GM12892 (cell line): Measurements from ENCODE around the gene SLC25A52. TPM values are rescaled to one million over a fixed set of nuclear protein-coding genes. Genes with fewer than 3 reads are reported as not detected.
A peak's percentile ranks its signal among the peaks of the same experiment; 100 is the strongest.
"Not testable (repeated sequence)": the region's sequence is repeated elsewhere in the genome, so short reads cannot be mapped to it uniquely, and the experiment has no call there.

Experiments
- DNase-seq: peaks from one replicate; pipeline ENCODE4 v3.0.0; 2011; ENCODE audit not compliant: insufficient read length
- FAIRE-seq: peaks from 2 replicates; lab custom pipeline; 2011; peaks lifted over from hg19 to GRCh38; lab: Jason Lieb, UNC
- POLR2A ChIP-seq: IDR thresholded peaks from 2 replicates; pipeline ENCODE4 v1.6.1; 2011; ENCODE audit warnings: low read depth, low read length, control low read depth
- POLR2AphosphoS5 ChIP-seq: IDR thresholded peaks from 2 replicates; pipeline ENCODE4 v1.6.1; 2011; ENCODE audit warnings: low read depth, low read length, control low read depth
- TAF1 ChIP-seq: IDR thresholded peaks from 2 replicates; pipeline ENCODE4 v1.6.1; 2011; ENCODE audit warnings: low read depth, mild to moderate bottlenecking, control low read depth, low read length, borderline replicate concordance
- polyA plus RNA-seq: library from polyadenylated mRNA; unstranded; fragments of >200 nt; gene quantifications from one replicate; pipeline ENCODE4 v1.2.1, GENCODE V29; 2012; ENCODE audit warnings: missing spikeins, inconsistent platforms; ENCODE audit not compliant: missing spikeins

SLC25A52 gene, protein sequence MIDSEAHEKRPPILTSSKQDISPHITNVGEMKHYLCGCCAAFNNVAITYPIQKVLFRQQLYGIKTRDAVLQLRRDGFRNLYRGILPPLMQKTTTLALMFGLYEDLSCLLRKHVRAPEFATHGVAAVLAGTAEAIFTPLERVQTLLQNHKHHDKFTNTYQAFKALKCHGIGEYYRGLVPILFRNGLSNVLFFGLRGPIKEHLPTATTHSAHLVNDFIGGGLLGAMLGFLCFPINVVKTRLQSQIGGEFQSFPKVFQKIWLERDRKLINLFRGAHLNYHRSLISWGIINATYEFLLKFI
- not detected for polyA plus RNA-seq

- DNase-seq (no peak), FAIRE-seq (no peak)
- TF ChIP-seq POLR2AphosphoS5 (no peak), POLR2A (no peak), TAF1 (no peak)
Measured at GRCh38 chr18:31760695-31761094, at the start of gene SLC25A52. Gene SLC25A52, minus strand, starts transcription at chr18:31760880. Its CDS starts 219 bp downstream, at chr18:31760661.

DNA sequence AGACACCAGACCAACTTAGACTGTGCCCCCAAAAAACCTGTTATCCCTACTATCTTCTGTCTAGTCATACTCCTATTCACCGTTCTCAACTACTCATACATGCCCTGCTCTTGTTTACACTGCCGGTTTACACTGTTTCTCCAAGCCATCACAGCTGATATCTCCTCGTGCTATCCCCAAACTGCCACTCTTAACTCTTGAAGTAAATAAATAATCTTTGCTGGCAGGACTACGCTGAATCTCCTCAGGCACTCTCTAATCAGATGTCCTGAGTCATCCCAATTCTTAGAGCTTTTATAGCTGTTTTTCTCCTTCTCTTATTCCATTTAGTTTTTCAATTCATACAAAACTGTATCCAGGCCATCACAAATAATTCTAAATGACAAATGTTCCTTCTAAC, 48.4 kb upstream of the SLC25A52 start:
- not testable (repeated sequence) for FAIRE-seq, DNase-seq

DNA sequence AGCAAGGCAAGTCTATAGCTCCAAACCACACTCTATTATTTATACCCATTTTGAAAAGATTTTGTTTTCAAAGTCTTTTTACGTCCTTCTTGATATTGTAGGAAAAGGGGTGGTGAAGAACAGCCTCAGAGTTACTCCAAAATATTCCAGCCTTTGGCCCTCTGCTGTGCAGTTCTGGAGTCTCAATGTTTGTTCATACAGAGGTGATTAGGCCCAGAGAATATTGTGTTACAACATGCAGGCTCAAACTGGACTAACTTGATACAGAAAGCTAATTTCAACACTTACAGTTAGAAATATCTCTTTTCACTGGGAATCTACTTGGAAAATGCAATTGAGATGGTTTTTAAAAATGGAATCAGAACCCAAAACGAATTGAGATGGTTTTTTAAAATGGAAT, 40.4 kb upstream of the SLC25A52 start:
- no peak for DNase-seq
- no peak for TF ChIP-seq POLR2AphosphoS5
- no peak for TF ChIP-seq POLR2A
- TF ChIP-seq TAF1, result no peak

GRCh38 chr18:31799257-31799656, 38.6 kb upstream of the SLC25A52 start:
- not testable (repeated sequence) for DNase-seq, FAIRE-seq

More for the DNA sequence above, 40.4 kb upstream of the SLC25A52 start:
- FAIRE-seq, result no peak

- DNase-seq, result no peak
- TF ChIP-seq POLR2A (no peak), TAF1 (no peak), POLR2AphosphoS5 (no peak)
- no peak for FAIRE-seq
Measured at GRCh38 chr18:31798399-31798798, 37.7 kb upstream of the SLC25A52 start.

DNA sequence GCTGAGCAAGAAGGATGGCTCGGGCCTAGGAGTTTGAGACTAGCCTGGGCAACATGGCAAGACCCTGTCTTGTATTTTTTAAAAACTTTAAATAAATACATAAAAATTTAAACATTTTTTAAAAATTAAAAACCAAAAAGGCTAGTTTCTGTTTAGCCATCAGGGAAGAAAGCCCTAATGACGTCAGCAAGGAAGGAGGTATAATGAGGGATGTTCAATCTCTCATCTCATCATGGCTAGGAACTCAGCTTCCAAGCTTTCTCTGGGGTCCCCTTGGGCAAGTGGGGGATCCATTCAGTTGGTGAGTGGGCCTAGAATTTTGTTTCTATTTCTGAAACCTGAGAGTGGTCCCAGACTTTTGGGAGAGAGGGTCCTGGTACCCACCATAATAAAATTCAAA, 35.1 kb upstream of the SLC25A52 start:
- TF ChIP-seq POLR2A, result no peak
- TF ChIP-seq TAF1, result no peak
- TF ChIP-seq POLR2AphosphoS5, result no peak
- no peak for DNase-seq

DNA sequence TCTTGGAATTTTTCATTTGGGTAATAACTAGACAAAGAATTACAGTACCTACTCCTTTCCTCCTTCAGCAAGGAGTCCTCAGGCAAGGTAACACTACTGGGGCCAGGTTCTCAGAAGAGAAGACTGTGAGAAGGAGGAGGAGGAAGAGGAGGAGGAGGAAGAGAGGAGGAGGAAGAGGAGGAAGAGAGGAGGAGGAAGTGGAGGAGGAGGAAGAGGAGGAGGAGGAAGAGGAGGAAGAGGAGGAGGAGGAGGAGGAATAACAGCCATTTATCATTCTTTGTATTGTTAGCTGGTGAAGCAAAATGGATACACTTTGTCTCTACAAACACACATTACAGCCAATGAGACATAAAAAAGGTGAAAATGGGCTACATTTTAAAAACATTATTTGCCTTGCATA, 32.9 kb upstream of the SLC25A52 start:
- no peak for TF ChIP-seq POLR2AphosphoS5
- no peak for TF ChIP-seq TAF1
- no peak for TF ChIP-seq POLR2A
- no peak for DNase-seq
- no peak for FAIRE-seq

More for the DNA sequence above, 35.1 kb upstream of the SLC25A52 start:
- FAIRE-seq, result no peak

DNA sequence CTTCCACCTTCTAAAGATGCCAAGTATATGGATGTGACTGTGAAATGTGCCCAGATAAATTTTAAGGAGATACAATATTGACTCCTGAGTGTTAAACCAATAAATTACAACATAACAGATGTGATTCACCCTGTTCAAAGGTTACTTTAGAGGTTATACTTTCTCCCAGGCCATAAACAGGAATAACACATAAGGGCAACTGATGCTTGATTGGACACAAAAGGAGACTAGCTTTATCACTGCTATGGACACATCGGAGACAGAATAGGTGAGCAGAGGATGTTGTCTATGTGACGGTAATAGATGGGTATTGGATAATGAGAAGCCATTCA, 31.9 kb upstream of the SLC25A52 start:
- peak; percentile 76 for FAIRE-seq
- no peak for TF ChIP-seq POLR2A
- no peak for TF ChIP-seq TAF1
- TF ChIP-seq POLR2AphosphoS5, result no peak

DNA sequence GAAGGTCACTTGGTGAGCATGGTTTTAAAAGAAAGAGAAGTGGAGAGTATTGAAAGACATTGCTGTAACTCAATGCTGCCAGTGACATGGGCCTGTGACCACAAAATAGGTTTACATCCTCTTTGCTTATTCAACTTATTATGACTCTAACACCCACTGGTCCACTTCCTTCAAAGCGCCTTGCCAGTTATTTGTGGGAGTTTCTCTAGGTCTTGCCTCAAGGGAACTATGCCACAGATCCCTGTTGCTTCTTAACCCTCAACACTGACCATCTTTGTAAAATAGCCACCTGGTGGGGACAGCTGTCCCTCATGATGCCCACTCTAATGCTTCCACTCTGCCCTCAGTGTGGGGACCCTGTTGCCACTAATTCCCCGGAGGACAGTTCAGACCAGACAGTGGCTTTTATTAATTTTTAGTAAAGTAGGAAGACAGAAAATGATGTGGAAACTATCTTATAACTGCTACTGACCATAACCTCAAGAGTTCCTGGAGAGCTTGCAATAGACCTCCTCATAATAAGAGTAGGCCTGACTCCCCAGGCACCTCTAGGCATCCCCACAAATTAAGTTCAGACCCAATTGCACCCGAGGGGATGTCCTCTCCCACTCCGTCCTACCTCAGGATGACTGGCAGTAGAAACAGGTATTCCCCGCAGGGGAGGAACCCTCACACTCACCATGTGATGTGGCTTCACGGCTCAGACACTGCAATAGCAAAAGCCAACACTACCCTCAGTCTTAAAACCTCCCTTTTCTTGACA, 31.3 kb upstream of the SLC25A52 start:
- TF ChIP-seq TAF1, result no peak
- TF ChIP-seq POLR2A, result no peak
- TF ChIP-seq POLR2AphosphoS5, result no peak
- peak; percentile 28 for DNase-seq
- peak; percentile 92 for FAIRE-seq

More for the DNA sequence above, 31.9 kb upstream of the SLC25A52 start:
- no peak for DNase-seq

- FAIRE-seq (no peak), DNase-seq (no peak)
- no peak for TF ChIP-seq TAF1
- no peak for TF ChIP-seq POLR2AphosphoS5
- no peak for TF ChIP-seq POLR2A
Measured at GRCh38 chr18:31789409-31789808, 28.7 kb upstream of the SLC25A52 start.

DNA sequence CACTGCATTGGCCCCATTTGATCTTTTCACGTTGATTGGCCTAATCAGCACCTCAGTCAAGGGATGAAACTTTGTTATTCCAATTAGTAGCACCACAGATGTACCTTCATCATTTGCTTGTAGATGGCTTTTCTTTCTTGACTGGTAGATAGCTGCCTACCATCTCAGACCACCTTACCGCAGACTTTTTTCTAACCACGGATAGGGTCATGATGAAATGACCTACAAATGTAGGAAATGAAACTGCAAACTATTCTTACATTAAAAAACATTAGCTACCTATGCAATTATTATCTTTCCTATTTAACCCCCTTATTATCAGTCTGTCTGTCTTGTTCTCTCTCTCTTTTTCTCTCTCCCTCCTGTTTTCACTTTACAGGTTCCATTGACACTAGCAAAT, 22.4 kb upstream of the SLC25A52 start:
- no peak for DNase-seq
- FAIRE-seq, result no peak
- TF ChIP-seq POLR2AphosphoS5, result no peak
- TF ChIP-seq TAF1, result no peak
- TF ChIP-seq POLR2A, result no peak

- no peak for TF ChIP-seq TAF1
- TF ChIP-seq POLR2AphosphoS5, result no peak
- no peak for TF ChIP-seq POLR2A
- FAIRE-seq (no peak), DNase-seq (no peak)
Measured at GRCh38 chr18:31778391-31778950, 17.8 kb upstream of the SLC25A52 start.
